ENCODE measurements around the gene BCAS4. TPM values are rescaled to one million over a fixed set of nuclear protein-coding genes. Genes with fewer than 3 reads are reported as not detected.

The BCAS4 gene
- total RNA-seq, 1 donor from 2014 or later = 12.9 TPM

DNA sequence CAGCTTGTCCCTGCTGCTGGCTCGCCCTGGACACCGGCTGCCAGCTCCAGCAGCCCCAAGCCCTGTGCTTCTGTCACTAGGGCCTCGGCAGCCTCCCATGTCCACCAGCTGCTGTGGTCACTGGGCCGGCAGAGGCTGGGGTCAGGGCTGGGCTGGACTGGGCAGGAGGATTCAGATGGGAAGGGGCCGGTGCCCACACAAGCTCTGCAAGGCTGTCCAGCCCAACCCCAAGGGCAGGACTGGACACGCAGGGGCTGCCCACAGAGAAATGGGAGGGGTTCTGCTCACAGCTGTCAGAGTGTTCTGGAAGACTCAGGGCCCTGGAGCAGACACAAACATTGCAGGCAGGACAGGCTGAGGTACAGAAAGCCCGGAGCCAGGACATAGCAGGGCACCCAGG, 70.7 kb downstream of the BCAS4 start:
- peaks cover 10% of the 10 kb centered on the region for H3K4me1 Mint-ChIP-seq
- no peaks in the 10 kb centered on the region for H3K9me3 Mint-ChIP-seq
- no peaks in the 10 kb centered on the region for H3K36me3 Mint-ChIP-seq
- no peak overlapping the region for H3K4me3 Mint-ChIP-seq
- no peaks in the 10 kb centered on the region for H3K27me3 Mint-ChIP-seq (ENCODE audit: low read depth)
- no peak overlapping the region for H3K27ac Mint-ChIP-seq
- DNase-seq (ENCODE audit: low spot score in 2 of 2, unreplicated experiment in 2 of 2) = no peak
- TF ChIP-seq, protein P1, sequence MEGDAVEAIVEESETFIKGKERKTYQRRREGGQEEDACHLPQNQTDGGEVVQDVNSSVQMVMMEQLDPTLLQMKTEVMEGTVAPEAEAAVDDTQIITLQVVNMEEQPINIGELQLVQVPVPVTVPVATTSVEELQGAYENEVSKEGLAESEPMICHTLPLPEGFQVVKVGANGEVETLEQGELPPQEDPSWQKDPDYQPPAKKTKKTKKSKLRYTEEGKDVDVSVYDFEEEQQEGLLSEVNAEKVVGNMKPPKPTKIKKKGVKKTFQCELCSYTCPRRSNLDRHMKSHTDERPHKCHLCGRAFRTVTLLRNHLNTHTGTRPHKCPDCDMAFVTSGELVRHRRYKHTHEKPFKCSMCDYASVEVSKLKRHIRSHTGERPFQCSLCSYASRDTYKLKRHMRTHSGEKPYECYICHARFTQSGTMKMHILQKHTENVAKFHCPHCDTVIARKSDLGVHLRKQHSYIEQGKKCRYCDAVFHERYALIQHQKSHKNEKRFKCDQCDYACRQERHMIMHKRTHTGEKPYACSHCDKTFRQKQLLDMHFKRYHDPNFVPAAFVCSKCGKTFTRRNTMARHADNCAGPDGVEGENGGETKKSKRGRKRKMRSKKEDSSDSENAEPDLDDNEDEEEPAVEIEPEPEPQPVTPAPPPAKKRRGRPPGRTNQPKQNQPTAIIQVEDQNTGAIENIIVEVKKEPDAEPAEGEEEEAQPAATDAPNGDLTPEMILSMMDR (IDR thresholded peaks at IDR 0.05; ENCODE audit: unreplicated experiment) = no peak

DNA sequence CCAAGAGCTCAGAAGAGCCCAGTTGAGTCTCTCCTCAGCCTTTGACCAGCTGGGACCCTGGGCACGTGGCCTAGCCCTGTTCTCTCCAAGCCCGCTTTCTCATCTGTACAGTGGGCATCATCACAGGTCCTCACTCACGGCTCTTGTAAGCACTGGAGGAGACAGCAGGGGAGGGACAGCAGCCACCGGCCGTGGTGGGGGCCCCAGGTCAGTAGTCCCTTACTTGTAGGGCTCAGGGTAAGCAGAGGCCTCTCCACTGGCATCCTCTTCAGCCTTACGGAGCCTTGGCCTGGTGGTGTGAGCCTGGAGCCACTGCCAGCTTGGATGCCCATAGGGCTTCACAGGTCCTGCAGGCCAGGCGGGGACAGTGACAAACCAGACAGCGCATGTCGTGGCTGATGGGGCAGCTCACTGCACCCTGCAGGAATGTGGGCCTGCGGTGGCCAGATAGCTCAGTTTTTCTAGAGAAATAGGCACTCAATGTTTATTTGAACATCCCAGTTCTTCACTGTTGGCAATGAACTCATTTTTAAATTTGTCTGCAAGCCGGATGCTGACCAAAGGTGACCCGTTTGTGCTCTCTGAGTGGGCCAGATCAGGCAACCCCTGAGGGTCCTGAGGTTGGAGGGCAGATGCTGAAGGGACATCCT, 71.3 kb downstream of the BCAS4 start:
- TF ChIP-seq, protein P1 (IDR thresholded peaks at IDR 0.05; ENCODE audit: unreplicated experiment) = no peak
- no peak for DNase-seq (ENCODE audit: low spot score in 2 of 2, unreplicated experiment in 2 of 2)
- Mint-ChIP-seq H3K4me1 (peaks cover 16% of the 10 kb centered on the region), H3K27me3 (ENCODE audit: low read depth) (no peaks in the 10 kb centered on the region), H3K4me3 (no peak overlapping the region), H3K36me3 (no peaks in the 10 kb centered on the region), H3K27ac (no peak overlapping the region), H3K9me3 (no peaks in the 10 kb centered on the region)

DNA sequence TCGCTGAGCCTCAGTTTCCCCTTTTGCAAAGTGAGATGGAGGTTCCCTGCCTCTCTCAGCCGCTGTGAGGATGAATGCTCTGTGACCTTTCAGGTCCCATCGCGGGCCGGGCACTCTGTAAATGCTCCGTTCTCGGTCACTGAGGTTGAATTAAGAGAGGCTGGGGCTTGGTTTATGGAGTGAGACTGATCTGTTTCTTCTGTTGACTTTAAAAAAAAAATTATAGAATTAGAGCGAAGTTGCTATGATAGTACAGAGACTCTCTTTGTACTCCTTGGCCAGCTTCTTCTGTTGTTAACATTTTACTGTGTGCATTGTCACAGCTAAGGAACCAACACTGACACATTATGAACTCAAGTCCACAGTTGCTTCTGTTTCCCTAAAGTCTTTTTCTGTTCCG, 72.0 kb downstream of the BCAS4 start:
- Mint-ChIP-seq H3K27ac (no peak overlapping the region), H3K36me3 (no peaks in the 10 kb centered on the region), H3K4me3 (no peak overlapping the region), H3K27me3 (ENCODE audit: low read depth) (no peaks in the 10 kb centered on the region), H3K4me1 (peaks cover 23% of the 10 kb centered on the region), H3K9me3 (no peaks in the 10 kb centered on the region)
- TF ChIP-seq, protein P1 (IDR thresholded peaks at IDR 0.05; ENCODE audit: unreplicated experiment) = no peak
- no peak for DNase-seq (ENCODE audit: low spot score in 2 of 2, unreplicated experiment in 2 of 2)

DNA sequence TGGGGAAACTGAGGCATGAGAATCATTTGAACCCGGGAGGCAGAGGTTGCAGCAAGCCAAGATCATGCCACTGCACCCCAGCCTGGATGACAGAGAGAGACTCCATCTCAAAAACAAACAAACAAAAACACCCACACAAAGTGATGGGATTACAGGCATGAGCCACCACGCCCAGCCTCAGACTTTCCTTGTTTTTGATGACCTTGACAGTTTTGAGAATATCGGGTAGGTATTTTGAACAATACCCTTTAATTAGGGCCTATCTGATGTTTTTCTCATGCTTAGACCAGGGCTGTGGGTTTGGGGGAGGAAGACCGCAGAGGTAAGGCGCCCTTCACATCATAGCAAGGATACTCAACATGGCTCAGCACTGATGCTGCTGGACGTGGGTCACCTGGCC, 72.9 kb downstream of the BCAS4 start:
- TF ChIP-seq, protein P1 (IDR thresholded peaks at IDR 0.05; ENCODE audit: unreplicated experiment) = no peak
- no peak overlapping the region for H3K4me3 Mint-ChIP-seq
- DNase-seq (ENCODE audit: low spot score in 2 of 2, unreplicated experiment in 2 of 2) = no peak
- no peaks in the 10 kb centered on the region for H3K36me3 Mint-ChIP-seq
- H3K27ac Mint-ChIP-seq = no peak overlapping the region
- peaks cover 25% of the 10 kb centered on the region for H3K4me1 Mint-ChIP-seq
- no peaks in the 10 kb centered on the region for H3K9me3 Mint-ChIP-seq
- H3K27me3 Mint-ChIP-seq (ENCODE audit: low read depth) = no peaks in the 10 kb centered on the region

DNA sequence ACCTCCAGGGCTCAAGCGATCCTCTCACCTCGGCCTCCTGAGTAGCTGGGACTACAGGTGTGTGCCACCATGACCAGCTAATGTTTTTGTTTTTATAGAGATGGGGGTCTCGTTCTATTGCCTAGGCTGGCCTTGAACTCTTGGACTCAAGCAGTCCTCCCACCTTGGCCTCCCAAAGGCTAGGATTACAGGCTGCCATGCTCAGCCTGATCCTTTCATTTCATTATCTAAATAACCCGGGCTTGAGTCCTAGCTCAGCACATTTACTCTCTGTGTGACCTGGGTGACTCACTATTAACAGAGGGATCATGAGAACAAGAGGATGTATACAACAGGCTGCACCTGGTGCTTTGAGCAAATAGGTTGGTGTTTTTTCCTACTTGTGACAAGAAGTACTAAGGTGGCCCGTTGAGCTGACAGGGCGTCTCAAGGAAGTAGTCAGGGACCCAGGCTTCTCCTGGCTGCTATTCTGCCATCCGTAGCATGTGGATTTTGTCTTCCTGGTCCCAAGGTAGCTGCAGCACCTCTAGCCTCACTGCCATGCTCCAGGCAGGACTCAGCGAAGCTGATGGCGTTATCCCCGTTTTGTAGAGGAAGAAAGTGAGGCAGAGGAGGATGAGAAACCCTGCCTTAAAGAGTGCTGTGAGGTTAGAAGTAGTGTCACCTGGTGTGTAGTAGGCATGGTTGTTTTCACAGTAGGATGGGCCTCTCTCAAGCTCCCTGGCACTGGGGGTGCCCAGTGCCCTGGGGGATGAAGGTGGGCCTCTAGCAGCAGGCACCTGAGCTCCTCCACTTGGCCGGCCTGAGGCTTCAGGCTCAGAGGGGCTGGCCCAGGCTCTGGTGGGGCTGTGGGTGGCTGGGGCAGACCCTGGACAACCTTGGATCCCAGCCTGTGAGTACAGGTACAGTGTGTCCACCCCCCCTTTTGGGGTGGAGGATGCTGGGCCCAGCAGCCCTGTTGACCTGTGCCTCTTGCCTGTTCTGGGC, 73.9 kb downstream of the BCAS4 start:
- no peak for DNase-seq (ENCODE audit: low spot score in 2 of 2, unreplicated experiment in 2 of 2)
- Mint-ChIP-seq H3K27ac (peak overlapping the region; percentile 79), H3K4me3 (no peak overlapping the region), H3K9me3 (no peaks in the 10 kb centered on the region), H3K4me1 (peaks cover 28% of the 10 kb centered on the region), H3K27me3 (ENCODE audit: low read depth) (no peaks in the 10 kb centered on the region), H3K36me3 (no peaks in the 10 kb centered on the region)
- TF ChIP-seq, protein P1 (IDR thresholded peaks at IDR 0.05; ENCODE audit: unreplicated experiment) = no peak

Data from mesothelial cell of epicardium (in vitro differentiated cells).